Measurements from ENCODE around the gene GAS7.
A peak's percentile ranks its signal among the peaks of the same experiment; 100 is the strongest.

GAS7 gene

DNA sequence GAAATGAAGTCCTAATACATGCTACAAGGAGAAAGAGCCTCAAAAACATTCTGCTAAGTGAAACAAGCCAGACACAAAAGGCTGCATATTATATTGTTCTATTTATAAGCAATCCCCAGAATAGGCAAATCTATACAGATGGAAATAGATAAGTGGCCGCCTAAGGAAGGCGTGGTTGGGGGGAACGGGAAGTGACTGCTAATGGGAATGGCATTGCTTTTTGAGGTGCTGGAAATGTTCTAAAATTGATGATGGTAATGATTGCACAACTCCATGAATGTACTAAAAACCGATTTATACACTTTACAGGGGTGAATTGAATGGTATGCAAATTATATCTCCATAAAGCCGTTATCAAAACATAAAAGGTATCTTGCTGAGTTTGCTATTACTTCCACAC lies 67.7 kb downstream of the GAS7 start:
- no peak for DNase-seq (ENCODE audit: low read depth)

DNA sequence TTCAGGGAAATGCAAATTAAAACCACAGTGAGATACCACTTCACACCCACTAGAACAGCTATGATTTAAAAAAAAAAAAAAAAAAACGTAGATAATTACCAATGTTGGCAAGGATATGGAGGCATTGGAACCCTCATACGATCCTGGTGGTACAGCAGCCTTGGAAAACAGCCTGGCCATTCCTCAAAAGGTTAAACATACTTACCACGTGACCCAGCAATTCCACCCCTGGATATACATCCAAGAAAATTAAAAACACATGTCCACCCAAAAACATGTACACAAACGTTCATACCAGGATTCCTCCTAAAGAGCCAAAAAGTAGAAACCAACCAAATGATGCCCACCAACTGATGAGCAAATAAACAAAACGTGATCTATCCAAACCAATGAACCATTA lies 68.1 kb downstream of the GAS7 start:
- no peak for DNase-seq (ENCODE audit: low read depth)

DNA sequence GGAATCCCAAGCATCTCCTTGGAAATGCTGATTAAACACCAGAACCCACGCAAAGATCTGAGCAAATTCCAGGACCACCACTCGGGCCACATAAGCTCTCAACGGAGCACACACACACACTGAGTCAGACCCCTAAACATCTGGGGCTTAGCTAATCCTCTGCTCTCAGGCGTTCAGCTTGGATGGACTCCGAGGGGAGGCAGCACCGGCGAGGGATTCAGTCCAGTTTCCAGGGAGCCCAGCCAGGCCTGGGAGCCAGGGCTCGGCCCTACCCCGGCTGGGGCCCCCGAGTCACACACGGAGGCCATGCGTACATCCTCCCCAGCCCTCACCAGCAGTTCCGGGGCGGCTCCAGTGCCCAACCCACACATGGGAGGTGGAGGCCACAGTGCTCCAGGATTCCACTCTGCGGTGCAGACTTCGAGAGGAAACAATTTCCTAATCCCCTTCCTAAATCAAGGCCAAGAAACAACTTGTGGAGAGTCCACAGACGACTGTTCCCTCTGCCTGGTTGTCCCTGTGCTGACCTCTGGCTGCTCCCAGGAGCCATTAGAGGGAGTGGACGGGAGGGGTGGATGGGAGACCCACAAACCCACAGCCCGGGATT lies 70.5 kb downstream of the GAS7 start:
- DNase-seq (ENCODE audit: low read depth), result no peak

DNA sequence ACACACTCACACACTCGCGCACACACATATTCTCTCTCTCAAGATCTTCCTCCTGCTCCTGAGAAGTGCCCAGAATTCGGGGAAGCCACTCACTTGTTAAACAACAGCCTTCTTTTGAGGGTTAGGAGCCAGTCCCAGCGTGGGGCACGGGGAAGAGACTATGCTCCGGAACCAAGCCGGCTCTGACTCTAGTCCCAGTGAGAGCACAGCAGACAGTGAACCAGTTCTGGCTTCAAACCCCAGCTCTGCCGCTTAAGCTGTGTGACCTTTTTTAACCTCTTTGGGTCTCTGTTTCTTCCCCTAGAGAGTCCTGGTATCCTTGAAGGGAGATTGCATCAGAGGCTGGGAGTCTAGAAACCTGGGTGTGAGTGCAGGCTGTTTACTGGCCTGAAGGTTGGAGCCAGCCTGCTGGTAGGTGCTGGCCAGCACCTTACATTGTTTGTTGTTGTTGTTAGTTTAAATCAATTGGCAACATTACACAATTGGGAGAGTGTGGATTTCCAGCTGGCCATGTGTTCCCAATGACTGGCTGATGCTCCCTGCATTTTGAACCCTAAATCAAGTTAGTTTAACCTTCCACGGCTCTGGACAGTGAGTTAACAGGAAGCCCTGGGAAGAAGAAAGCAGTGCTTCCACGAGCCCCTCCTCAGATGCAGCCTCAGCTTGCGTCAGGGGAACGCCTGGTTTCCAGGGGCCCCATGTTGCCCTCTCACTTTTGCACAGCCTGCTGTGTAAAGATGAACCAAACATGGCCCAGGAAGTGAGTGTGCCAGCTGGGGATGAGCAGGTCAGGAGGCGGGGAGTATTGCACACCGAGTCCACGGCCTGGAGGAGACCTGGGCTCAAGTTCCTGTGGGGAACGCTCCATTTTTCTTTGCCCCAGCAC lies 71.5 kb downstream of the GAS7 start:
- DNase-seq (ENCODE audit: low read depth), result no peak

GRCh38 chr17:10126276-10126615 lies 72.2 kb downstream of the GAS7 start:
- no peak for DNase-seq (ENCODE audit: low read depth)

- DNase-seq (ENCODE audit: low read depth), result no peak
Observed at GRCh38 chr17:10125531-10126275, 72.7 kb downstream of the GAS7 start.

- no peak for DNase-seq (ENCODE audit: low read depth)
Observed at GRCh38 chr17:10123093-10123492, 75.3 kb downstream of the GAS7 start.

DNA sequence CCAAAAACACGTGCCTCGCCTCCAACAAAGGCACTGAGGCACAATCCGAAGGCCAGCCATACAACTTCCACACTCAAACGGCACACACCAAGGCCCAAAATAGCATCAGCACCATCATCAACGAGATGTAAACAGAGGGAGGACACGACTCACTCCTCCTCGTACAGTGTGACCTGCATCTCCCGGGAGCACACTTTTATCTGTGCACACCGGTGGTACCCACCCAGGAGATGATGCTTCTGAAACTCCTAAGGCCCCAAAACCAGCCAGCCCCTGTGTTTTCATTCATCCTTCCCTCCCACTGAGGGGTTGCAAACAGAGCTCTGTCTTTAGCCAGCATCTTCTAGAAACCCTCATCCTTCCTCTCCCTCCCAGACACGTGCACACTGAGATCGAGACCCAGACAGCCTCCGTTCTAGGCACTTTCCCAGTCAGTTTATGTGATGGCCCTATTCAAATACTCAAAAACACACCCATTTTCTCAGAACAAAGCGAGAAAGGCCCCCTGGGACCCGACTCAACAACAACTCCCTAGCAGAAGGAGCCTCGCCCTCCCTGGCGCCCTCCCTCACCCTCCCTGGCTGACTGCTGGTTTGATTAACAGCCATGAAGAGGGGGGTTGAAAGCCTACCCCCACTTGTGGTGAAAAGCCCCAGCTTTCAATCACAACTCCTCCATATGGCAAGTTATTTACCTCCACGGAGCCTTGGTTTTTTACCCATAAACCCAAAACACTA lies 76.3 kb downstream of the GAS7 start:
- no peak for DNase-seq (ENCODE audit: low read depth)

DNA sequence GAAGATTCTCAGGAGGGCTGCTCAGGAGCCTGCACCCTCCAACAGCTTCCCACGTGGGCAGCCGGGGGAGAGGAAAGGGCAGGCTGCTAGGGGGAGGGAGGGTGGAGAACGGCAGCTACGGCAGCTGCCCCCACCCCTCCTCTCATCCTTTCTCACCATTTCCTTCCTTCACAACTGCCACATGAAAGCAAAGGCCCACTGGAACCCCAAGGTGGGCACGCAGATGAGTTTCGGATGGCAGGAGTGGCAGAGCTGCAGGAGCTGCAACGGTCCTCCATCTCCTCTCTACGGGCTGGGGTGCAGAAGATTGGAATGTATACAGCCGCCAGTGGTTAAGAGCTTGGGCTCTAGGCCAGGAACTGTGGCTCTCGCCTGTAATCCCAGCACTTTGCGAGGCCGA lies 77.7 kb downstream of the GAS7 start:
- DNase-seq (ENCODE audit: low read depth), result no peak

- no peak for DNase-seq (ENCODE audit: low read depth)
Observed at GRCh38 chr17:10120109-10120485, 78.3 kb downstream of the GAS7 start.

DNA sequence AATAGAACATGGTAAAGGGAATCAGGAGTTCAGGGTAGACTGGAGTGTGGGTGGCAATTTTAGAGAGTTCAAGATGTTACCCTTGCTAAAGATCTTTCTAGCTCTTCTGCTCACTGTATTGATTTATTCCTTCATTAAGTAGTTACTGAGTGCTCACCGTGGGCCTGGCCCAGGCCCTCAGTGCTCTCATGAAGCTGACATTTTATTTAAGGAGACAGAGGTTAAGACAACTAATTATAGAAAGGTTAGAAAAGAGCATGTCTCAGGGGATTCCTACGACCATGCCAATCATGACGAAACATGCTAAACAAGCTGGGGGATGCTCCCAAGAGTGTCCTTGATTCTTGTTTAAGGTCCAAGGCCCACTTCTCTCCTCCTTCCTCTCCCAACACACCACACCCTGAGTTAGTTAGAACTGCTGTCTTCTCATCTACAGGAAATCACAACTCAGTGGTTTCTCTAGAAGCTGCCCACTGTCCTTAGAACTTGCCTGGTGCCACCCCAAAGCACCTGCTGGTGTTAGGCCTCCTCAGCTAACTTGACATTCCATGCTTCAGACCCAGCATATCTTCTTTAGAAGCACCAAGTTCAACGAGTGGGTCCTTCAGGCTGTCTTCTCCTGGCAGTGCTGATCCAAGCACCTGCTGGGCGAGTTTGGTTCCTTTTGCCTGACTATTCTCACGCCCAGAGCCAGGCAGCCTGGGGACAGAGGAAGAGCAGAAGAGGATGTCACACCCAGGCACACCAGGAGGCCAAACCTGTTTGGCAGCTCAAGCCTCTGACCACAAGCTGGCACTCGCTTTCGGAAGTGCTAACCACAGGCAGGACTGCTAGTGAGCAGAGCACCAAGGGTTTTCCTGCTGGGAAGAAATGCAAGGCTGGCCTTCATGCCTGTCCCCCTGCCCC lies 79.0 kb downstream of the GAS7 start:
- no peak for DNase-seq (ENCODE audit: low read depth)

DNA sequence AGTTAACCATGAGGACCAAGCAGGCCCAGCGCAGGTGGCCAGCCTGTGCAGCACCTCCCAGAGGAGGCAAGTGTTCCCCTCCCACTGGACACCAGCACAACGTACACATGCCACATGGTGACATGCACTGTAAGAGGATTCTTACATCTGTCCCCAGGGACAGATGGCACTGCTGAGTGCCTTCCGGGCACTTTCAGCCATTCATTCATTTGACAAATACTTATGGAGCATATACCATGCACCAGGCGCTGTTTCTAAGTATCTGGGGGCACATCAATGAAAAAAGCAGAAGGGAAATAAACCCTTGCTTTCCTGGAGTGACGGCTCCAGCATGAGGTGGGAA lies 79.6 kb downstream of the GAS7 start:
- no peak for DNase-seq (ENCODE audit: low read depth)

DNA sequence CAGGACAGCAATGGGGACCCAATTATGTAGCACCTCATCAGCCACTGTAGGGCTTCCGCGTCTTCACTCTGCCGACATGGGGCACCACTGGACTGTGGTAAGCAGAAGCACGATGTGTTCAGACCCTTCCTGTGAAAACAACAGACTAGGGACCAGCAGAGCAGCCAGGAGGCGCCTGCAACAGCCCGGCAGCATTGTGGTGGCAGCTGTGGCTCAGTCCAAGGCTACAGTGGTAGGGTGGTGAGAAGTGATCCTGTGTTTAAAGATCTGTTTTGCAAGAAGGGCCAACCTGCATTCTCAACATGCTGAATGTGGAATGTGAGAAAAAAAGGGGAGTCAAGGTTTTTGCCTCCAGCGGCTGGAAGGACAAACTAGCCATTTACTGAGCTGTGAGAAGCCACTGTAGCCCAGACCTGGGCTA lies 80.8 kb downstream of the GAS7 start:
- DNase-seq (ENCODE audit: low read depth), result no peak

DNA sequence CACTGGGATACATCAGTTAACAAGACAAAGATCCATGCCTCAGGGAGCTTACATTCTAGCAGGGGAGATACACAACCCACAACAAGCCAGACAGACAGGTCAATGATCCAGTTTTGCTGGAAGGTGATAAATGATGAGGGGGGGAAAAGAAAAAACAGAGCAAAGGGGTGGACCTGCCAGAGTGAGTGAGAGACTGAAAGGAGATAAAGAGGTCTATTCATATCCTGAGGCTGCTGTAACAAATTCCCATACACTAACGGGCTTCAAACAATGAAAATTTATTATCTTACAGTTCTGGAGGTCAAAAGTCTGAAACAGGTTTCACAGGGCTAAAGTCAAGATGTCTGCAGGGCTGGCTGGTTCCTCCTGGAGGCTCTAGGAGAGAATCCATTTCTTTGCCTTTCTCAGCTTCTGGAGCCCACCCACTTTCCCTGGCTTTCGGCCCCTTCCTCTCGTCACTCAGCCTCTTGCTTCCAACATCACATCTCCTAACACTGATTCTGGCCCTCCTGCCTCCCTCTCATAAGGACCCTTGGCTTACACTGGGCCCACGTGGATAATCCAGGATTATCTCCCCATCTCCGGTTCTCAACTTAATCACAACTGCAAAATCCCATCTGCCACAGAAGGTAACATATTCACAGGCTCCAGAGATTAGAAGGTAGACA lies 81.5 kb downstream of the GAS7 start:
- DNase-seq (ENCODE audit: low read depth), result no peak

DNA sequence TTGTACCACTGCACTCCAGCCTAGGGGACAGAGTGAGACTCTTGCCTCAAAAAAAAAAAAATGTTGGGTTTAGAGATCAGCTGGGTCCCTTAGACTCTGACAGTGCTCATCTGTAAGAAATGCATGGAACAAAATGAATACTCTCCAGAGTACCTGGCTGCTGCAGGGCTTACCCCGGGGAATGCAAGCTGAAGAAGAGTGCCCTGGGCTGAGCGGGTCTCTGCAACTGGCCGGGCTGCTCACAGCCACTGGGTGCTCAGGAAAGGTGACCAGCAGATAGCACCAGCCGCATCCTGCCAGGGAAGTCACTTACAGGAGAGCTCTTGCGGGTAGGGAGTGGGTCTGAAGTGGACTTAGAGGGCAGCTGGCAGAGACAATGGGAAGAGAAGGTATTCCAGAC lies 82.1 kb downstream of the GAS7 start:
- no peak for DNase-seq (ENCODE audit: low read depth)

DNA sequence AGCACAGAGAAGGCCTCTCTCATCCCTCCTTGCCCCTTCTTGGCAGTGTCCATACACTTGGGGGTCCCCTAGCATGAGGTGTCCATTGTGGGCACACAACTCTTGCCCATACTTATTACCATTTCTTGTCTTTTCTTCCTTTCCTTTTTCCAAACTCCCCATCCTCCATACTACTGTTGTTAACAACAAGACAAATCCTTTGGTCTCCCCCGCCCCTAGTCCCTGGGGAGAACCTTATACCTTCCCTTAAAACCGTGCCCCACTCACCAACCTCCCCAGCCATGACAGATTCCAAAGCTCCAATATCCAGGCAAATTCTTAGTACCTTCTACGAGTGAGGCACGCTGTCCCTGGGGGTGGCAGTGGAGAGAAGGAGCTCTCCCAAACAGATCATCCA lies 82.9 kb downstream of the GAS7 start:
- DNase-seq (ENCODE audit: low read depth), result no peak

DNA sequence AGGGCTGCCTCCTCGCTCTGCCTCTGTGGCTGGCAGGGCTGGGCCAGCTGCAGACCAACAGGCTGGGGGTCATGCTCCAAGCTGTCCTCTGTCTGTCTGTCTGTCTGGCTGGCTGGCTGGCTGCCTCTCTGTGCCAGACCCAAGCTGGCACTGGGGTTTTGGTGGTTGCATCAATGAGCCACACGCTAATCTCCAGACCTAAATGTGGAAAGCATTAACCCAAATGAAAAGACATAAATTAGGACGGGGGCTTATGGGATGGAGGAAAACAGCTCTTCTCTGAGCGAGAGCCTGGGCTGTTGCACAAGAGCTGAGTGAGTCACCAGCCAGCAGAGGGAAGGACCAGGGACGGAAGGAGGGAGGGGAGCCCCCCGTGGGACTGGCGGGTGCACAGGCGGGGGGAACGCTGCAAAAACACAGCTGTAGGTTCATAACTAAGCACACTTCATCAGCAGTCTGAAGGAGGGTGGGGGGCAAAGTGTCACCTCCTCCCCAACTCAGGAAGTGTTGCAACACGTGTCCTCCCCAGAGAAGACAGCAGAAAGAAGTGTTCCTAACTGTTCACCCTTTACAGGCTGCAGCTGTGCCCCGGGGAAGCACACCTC lies 83.4 kb downstream of the GAS7 start:
- peak; percentile 25 for DNase-seq (ENCODE audit: low read depth)

DNA sequence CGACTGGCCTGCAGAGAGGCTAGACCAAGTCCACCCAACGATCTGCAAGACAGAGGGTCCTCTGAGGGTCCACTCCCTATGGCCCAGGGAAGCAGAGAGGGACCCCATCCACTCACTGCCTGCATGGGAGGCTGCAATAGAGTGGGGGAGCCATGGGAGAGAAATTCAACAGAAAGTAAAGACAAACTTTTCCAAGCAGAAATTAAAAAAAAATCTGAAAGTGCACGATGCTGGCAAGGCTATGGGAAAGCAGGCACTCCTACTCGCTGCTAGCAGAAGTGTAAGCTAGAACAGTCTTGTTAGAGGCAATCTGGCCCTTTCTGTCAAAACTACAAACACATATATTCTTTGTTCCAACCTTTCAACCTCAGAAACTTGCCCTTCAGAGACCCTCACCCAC lies 85.4 kb downstream of the GAS7 start:
- DNase-seq (ENCODE audit: low read depth), result no peak

GRCh38 chr17:10111907-10112452 lies 86.4 kb downstream of the GAS7 start:
- DNase-seq (ENCODE audit: low read depth), result no peak

DNA sequence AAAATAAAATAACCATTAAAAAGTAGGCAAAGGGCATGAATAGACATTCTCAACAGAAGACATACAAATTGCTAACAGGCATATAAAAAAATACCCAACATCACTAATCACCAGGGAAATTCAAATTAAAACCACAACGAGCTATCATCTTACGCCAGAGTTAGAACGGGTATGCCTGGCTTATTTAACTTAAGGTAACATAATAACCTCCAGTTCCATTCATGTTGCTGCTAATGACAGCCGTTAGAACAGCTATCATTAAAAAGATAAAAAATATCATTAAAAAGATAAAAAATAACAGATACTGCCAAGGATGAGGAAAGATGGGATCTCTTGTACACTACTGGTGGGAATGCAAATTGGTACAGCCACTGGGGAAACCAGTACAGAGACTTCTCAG lies 89.3 kb downstream of the GAS7 start:
- no peak for DNase-seq (ENCODE audit: low read depth)
